HG03575 (cell line): Measurements from ENCODE around the gene P2RX6.

Experiments used
- ATAC-seq: cut with Tn5 transposase; IDR thresholded peaks from one replicate; pipeline ENCODE4 v1.9.1; 2021; ENCODE audit not compliant: unreplicated experiment, insufficient number of reproducible peaks, low FRiP score; ENCODE audit errors: extremely low read depth

Gene P2RX6

DNA sequence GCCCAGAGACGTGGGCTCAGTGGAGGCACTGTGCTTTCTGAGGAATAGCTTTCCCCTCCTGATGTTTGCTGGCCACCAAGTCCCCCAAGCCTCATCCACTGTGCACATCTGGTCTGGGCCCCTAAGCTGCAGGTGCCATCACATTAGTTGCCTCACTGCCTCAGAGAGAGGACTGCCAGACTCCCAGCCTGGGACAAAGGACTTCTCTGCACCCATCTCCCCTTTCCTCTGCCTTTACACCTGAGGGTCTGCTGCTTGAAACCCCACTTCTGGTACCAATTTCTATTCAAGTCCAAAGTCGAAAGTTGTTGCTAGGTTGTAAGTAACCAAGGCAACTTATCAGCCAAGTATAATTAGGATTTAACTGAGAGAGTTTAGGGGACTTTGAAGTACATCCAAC lies 36.5 kb upstream of the P2RX6 start:
- ATAC-seq = no peak

DNA sequence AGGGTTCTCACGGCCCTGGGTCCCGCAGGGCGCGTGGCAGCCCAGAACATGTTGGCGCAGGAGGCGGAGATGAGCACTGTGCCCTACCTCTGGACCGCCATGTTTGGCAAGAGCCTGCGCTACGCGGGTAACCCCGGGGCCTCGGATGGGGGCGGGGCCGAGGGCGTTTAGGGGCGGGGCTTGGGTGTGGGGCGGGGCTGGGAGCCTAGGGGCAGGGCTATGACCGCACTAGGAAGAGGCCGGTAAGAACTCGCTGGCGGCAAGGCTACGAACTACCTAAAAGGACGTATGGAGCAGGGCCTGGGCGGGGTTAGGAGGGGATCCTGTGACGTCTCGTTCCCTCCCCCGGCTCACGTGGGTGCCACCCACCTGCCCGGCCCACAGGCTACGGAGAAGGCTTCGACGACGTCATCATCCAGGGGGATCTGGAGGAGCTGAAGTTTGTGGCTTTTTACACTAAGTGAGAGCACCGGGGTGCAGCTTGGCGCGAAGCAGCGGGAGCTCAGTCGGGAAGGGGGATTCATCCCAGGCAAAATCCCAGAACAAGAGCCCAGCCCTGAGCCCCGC lies 35.6 kb upstream of the P2RX6 start:
- ATAC-seq = no peak

DNA sequence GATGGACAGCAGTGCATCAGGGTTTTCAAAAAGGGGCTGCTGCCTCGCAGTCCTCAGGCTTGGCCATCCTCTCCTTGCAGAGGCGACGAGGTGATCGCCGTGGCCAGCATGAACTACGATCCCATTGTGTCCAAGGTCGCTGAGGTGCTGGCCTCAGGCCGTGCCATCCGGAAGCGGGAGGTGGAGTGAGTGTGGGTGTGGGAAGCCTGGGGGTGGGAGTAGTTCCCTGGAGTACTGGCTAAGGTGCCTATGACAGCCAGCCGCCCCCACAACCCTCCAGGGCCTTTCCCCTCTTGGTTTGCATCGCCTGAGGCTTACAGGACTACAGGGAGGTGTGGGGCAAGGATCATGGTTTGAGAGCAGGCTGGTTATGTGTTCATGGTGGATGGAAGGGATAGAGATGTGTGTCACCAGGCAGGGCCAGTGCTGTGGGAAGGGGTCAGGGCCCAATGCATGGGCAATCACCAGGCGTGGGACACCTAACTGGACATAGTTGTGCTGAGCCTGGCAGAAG lies 35.0 kb upstream of the P2RX6 start:
- ATAC-seq = no peak

DNA sequence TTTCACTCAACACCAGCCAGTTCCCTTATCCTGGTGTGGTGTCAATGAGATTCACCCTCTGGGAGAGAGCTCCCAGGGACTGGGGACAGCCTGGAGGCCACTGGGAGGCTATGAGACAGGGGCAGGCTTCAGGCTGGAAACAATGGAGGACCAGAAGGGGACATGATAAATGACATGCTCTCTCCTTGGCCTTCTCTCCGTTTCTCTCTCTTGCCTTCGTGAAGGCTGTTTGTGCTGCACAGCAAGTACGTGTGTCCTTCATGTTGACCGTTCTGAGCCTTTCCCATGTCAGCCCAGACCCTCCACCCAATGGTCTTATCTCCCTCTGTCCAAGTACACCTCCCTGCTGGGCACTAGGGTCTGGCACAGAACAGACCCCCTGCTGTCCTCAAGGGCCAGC lies 34.4 kb upstream of the P2RX6 start:
- no peak for ATAC-seq

DNA sequence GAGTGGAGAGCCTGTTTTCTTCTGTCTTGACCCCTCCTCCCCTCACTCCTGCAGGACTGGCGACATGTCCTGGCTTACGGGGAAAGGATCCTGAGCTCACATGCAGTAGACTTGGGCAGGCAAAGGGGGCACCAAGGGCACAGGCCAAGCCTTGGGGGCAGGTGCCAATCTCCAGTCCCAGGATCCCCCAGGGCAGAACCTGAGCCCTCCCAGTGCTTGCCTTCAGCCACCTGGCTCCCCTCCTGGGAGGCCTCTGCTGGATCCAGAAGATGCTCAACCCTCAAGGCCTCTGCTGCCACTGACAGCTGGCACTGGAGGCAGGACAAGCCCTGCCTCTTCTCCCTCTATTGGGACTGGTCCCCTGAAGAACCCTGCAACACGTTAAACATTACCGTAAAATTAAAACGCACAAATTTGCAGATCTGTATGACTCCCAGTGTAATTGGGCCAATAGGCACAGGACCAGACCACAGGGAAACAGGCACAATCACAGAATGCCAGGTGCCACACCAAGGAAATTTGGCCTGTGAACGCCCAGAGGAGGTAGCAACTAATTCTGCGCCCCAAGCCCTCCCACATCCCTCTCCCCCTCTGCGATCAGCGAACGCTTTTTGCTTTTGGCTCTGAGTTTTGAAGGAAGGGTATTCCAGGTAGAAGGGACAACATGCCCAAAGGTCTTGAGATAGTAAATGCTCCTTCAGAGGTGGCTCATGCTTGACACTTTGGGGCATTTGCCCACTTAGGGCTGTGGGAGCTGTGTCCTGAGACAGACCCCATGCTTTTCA lies 33.8 kb upstream of the P2RX6 start:
- no peak for ATAC-seq

DNA sequence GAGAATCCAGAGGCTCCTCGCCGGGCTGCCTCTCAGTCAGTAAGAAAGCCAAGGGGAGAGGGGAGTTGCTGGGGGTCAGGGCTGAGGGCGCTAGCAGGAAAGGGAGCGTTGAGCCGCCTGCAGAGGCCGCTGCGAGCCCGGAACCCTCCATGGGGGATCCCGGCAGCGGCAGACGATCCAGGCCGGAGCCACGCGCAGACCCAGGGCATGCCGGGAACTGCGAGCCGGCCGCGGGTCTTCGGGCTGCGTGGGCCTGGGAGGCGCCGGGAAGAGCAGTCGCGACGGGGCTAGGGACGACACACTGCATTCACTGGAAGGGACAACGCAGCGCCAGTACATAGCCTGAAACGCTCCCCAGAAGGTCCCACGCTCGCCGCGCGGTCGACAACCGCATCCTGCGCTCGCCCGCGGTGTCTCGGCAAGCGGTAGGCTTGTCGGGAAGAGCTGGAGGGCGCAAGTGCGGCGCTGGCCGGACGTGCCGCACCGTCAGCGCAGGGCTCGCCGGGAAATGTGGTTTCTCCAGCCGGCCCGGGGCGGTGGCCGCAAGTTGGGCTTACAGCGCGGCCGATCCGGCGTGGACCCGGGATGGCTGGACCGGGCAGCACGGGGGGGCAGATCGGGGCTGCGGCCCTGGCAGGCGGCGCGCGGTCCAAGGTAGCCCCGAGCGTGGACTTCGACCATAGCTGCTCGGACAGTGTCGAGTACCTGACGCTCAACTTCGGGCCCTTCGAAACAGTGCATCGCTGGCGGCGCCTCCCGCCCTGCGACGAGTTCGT lies 33.0 kb upstream of the P2RX6 start, which contains the start of gene LZTR1:
TSS of gene LZTR1 (plus strand) at position 511 of the 776 bp plus-strand sequence. CDS start at position 586, 75 bp downstream.
- ATAC-seq = no peak

DNA sequence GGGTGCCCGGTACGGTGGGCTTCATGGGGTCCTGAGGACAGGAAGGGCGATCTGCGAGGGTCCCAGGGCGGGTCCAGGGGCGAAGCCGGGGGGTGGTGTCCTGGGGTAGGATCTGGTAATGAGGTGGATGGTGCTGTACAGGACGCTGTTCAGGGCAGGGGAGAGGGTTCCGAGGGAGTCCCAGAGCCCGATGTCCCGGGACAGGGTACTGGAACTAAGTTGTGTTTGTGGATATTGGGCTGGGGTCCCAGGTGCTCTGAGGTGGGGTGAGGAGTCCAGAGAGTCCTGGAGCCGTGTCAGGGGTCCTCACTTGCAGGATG lies 32.4 kb upstream of the P2RX6 start:
- ATAC-seq = no peak

DNA sequence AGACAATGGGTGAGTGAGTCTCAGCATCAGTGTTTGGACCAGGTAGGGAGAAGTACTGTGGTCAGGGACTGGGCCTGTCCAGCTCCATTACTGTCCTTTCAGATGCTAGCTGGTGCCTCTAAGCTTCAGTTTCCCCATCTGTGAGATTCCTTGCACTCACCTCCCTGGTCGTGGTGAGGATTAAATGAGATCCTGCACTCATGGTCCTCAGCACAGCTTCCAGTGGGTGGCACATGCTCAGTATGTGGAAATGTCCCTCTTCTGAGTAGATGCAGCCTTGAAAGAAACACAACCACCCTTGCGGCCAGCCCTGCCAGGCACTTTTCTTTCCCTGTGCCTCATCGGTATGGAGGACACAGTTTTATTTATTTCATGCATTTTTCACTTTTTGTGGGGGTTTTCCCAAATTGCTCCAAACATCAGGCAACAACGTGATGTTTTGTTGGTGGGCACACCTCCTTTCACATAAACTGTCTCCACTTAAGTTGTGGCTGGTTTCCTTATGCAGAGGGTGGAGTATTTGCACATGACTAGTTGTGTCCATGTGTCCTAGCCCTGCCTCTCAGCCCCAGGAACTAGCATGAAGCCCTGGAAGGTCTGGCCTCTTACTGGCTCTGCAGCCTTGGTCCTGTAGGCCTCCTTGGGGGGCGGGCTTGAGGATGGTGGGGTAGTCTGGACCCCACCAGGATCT lies 31.7 kb upstream of the P2RX6 start:
- no peak for ATAC-seq

DNA sequence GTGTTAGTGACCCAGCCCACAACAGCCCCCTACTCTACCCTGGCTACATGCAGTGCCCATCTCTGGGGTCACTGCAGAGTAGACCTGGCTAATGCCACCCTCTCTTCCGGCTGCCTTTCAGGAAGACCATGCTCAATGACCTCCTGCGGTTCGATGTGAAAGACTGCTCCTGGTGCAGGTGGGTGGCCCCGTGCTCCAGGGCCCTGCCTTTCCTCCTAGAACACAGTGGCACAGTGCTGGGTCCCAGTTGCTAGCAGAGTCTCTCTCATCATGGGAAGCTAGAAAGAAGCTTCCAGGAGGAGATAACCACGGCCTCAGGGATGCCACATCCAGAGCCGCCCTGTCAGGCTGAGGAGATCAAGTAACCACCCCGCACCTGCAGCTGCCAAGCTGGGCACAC lies 29.2 kb upstream of the P2RX6 start:
- ATAC-seq = no peak

DNA sequence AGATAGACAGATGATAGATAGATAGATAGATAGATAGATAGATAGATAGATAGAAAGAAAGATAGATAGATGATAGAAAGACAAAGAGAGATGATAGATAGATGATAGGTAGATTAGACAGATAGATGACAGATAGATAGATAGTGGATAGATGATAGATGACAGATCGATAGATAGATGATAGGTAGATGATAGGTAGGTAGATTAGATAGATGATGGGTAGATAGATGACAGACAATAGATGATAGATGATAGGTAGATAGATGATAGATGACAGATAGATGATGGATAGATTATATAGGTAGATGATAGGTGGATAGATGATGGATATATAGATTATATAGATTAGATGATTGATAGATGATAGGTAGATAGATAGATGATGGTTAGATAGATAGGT lies 28.6 kb upstream of the P2RX6 start:
- ATAC-seq = no peak

DNA sequence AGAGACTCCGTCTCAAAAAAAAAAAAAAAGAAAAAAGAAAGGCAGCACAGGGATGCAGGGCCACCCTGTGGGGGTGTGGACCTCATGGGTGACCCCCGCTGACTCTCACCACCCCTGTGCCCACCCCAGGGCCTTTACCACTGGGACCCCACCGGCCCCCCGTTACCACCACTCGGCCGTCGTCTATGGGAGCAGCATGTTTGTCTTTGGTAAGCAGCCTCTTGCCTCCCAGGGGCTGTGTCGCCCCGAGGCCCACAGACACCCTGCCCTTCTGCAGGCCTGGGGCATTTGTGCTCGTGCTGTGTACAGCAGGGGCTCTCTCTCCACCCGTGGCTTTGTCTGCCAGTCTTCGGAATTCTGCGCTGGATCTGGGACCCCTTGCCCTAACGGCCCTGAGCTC lies 27.6 kb upstream of the P2RX6 start:
- ATAC-seq = no peak

DNA sequence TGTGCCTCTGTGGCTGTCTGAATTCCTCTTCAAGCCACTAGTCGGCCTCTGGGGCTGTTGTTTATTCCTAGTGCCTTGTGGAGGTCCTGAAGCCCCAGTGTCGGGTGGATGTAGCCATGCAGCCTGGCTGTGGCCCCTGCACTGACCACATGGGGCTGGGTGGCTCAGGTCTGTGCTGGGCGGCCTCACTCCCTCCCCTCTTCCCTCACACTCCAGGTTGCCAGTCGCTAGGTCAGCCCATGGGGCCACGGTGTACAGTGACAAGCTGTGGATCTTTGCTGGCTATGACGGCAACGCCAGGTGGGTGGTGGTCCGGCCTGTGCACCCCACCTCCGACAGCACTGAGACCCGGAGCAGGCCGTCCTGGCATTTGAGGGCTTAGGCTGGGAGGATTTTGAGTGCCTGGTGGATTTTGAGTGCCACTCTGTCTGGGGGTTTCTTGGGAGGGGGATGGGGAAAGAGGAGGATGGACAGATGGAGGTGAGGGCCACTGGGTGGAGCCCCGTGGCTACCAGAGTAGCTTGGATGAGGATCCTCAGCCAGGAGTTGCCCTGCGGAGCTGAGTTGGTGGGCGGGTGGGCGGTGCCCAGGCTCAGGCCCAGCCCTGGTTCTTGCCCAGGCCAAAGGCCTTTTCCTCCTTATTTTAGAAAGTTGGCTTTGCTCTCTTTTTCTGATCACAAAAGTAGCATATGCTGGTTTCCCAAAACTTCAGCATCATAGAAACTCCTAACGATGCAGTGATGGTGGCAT lies 26.2 kb upstream of the P2RX6 start:
- no peak for ATAC-seq

DNA sequence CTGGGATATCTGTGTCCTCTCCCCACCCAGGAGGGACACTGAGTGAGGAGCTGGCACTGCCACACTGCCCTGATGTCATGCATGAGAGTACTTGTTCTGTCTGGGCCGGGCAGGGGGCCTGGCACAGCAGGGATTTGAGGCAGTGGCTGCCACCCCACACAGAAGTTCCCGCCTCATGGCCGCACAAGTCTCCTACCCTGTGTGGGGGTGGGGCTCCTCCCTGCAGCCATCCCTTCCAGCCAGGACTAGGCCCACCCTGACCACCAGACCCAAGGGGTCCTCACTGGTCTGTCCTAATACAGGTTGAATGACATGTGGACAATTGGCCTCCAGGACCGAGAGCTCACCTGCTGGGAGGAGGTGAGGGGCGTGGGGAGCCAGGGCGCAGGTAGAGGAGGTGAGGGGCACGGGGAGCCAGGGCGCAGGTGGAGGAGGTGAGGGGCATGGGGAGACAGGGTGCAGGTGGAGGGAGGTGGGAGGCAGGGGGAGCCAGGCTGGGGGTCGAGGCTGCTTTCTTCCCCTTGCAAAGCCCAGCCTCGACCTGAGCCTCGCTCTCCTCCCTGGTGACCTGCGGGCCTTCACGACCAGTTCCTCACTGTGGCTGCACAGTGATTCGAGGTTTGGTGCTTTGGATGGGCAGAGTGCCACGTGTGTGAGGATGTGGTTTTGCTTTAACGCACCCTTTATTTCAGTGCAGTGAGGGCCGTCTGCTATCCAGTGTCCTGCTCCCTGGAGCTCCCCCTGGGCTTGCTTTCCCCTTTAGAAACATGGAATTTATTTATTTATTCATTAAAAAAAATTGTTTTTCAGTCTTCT lies 25.4 kb upstream of the P2RX6 start:
- ATAC-seq = no peak

DNA sequence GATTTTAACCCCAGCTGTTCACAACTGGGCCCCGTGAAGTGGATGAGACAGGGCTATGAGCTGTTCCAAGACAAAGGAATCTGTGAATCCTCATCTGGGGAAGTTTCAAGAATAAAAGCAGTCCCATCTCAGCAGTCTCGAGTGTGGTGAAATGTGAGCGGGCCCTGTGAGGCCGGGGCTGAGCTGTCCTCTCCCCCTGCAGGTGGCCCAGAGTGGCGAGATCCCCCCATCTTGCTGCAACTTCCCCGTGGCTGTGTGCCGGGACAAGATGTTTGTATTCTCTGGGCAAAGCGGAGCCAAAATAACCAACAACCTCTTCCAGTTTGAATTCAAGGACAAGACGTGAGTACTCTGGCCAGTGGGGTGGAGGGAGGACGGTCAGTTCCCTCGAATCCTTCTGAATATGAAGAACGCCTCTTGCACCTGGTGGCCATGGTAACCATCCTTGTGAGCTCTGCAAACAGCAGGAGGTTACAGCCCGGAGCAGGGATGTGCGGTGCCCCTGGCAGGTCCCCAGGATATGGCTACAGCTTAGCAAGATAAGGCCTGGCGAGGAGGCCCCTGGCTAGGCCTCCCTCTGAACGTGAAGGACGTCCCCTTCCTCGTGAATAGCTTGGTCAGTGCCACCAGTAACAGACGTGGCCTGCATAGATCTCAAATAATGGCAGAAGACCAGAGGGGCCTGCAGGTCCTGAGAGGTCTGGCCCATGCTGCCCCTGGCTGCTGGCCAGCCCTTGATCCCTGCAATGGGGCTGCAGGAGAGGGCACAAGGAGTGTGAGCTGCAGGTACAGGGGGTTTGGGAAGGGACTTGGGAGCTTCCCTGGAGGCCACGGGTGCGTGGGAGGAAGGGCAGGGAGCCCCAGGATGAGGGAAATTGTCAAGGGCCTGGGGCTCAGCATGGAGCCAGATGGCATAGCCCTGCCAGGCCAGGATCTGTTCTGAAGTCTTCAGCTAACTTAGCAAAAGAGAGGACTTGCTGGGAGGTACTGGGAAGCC lies 24.5 kb upstream of the P2RX6 start:
- ATAC-seq = no peak

DNA sequence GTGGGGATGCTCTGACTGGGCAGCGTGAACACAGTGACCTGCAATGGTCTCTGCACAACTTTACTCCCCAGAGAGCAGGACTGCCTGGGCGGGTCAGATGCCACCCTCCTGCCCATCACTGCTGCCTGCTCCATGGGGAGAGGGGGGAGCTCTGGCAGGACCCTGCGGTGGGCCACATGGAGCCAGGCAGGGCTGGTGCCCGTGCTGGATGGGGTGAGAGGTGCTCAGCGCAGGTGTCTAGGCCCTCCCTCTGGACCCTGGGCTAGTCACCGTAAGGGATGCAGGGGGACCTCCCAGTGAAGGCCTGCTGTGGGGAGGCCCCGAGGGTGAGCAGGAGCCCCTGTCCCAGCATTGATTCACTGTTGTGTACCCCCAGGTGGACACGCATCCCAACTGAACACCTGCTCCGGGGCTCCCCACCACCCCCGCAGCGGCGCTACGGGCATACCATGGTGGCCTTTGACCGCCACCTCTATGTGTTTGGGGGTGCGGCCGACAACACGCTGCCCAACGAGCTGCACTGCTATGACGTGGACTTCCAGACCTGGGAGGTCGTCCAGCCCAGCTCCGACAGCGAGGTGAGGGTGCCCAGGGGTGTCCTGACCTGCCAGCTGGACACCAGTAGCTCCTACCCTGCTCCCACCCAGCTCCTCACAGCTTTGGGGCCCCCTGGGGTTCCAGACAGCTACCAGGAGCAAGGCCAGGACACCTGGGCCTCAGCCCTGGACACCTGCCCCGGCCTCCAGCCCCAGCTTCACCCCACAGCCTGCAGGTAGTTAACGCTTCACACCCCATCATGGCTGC lies 23.5 kb upstream of the P2RX6 start:
- ATAC-seq = no peak

DNA sequence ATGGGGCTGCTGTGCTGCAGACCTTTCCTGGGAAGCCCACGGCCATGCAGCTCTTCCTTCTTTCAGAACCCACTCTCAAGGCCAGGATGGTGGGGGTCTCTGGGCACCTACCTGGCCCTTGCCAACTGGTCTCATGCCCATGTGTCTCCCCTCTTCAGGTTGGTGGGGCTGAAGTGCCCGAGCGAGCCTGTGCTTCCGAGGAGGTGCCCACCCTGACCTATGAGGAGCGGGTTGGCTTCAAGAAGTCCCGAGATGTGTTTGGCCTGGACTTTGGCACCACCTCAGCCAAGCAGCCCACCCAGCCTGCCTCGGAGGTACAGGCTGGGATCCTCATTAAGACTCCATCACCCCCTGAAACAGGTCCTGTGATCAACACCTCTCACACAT lies 22.9 kb upstream of the P2RX6 start:
- ATAC-seq = no peak
